IMR-90 (cell line): ENCODE measurements around the gene IHH.

Experiments used
- BHLHE40 ChIP-seq: fragments of 150-350 bp; IDR thresholded peaks from 2 replicates; pipeline ENCODE4 v1.6.1; 2016; ENCODE audit warnings: mild to moderate bottlenecking, low read depth, low read length
- CHD1 ChIP-seq: IDR thresholded peaks from 2 replicates; pipeline ENCODE4 v1.6.1; 2012; ENCODE audit warnings: low read depth, low read length, improper control_type of control experiment
- CTCF ChIP-seq: conservative IDR thresholded peaks from 2 replicates; pipeline ENCODE4 v1.5.1; 2012; ENCODE audit warnings: mild to moderate bottlenecking, low read depth, low read length, improper control_type of control experiment
- FOS ChIP-seq: fragments of 150-350 bp; IDR thresholded peaks from 2 replicates; pipeline ENCODE4 v1.6.1; 2016; ENCODE audit warnings: low read depth, low read length
- MAFK ChIP-seq: IDR thresholded peaks from 2 replicates; pipeline ENCODE4 v1.6.1; 2012; ENCODE audit warnings: low read depth, low read length, improper control_type of control experiment
- MAZ ChIP-seq: IDR thresholded peaks from 2 replicates; pipeline ENCODE4 v1.6.1; 2012; ENCODE audit warnings: low read depth, mild to moderate bottlenecking, low read length, improper control_type of control experiment, moderate library complexity, borderline replicate concordance
- NFE2L2 ChIP-seq: fragments of 150-350 bp; IDR thresholded peaks from 2 replicates; pipeline ENCODE4 v1.6.1; 2016; ENCODE audit warnings: low read depth, mild to moderate bottlenecking, low read length
- POLR2A ChIP-seq: IDR thresholded peaks from 2 replicates; pipeline ENCODE4 v1.6.1; 2012; ENCODE audit warnings: mild to moderate bottlenecking, low read depth, low read length
- USF2 ChIP-seq: fragments of 150-350 bp; IDR thresholded peaks from 2 replicates; pipeline ENCODE4 v1.6.1; 2017; ENCODE audit warnings: mild to moderate bottlenecking, antibody characterized with exemption, low read length, low read depth

- TF ChIP-seq CTCF = no peak
- TF ChIP-seq CHD1 = no peak
- no peak for TF ChIP-seq NFE2L2
- TF ChIP-seq MAFK = no peak
- no peak for TF ChIP-seq POLR2A
- no peak for TF ChIP-seq FOS
- no peak for TF ChIP-seq BHLHE40
- no peak for TF ChIP-seq USF2
- no peak for TF ChIP-seq MAZ
Observed at GRCh38 chr2:219035942-219036341, 24.8 kb downstream of the IHH start.
